ENCODE data around the gene INIP. TPM values are rescaled to one million over a fixed set of nuclear protein-coding genes. Genes with fewer than 3 reads are reported as not detected.

INIP gene
- total and polyA plus RNA-seq, 2 of the 13 experiments (the other 11 are each of a cell fraction or from before 2014, with no cell fraction given) = 13.6 to 28.6 TPM

GRCh38 chr9:112731971-112732370 is 14.1 kb upstream of the INIP start (continued):
- peak in 1 of 2 experiments; percentile 33; a peak in 1 of 4 replicates for TF ChIP-seq HMGXB4 (CRISPR knock-in tag; IDR thresholded peaks at IDR 0.05; ENCODE audit: borderline replicate concordance in 1 of 2, low read depth in 1 of 2)
- TF ChIP-seq HINFP (CRISPR knock-in tag; IDR thresholded peaks at IDR 0.05; ENCODE audit: low read depth) = 0 out of 2 replicates have a peak, but pooled peaks have one; percentile 48
- no peak for TF ChIP-seq SOX13 (IDR thresholded peaks at IDR 0.05)
- TF ChIP-seq SOX13 (CRISPR knock-in tag; conservative IDR thresholded peaks at IDR 0.05 in 1 of 2, IDR thresholded peaks at IDR 0.05 in 1 of 2) = peak in 1 of 2 experiments; percentile 72; a peak in 1 of 4 replicates
- TF ChIP-seq ZNF33A (CRISPR knock-in tag; IDR thresholded peaks at IDR 0.05; ENCODE audit: borderline replicate concordance) = 0 out of 2 replicates have a peak, but pooled peaks have one; percentile 33
- peak; percentile 72; the same call in 1 of the 2 replicates for TF ChIP-seq ZNF331 (CRISPR knock-in tag; IDR thresholded peaks at IDR 0.05)
- TF ChIP-seq SALL2 (CRISPR knock-in tag; IDR thresholded peaks at IDR 0.05) = 0 out of 2 replicates have a peak, but pooled peaks have one; percentile 32
- no peak for TF ChIP-seq SOX6 (IDR thresholded peaks at IDR 0.05)
- TF ChIP-seq SOX6 (CRISPR knock-in tag; IDR thresholded peaks at IDR 0.05) = peak; percentile 24
- peak in 1 of 2 experiments; percentile 55; a peak in 1 of 4 replicates for TF ChIP-seq EP300 (IDR thresholded peaks at IDR 0.05; ENCODE audit: low read depth in 2 of 2, low read length in 2 of 2)
- TF ChIP-seq EP300 (CRISPR knock-in tag; IDR thresholded peaks at IDR 0.05; ENCODE audit: borderline replicate concordance) = no peak; the same call in 1 of the 2 replicates
- TF ChIP-seq TARDBP (CRISPR knock-in tag; IDR thresholded peaks at IDR 0.05) = 0 out of 2 replicates have a peak, but pooled peaks have one; percentile 20
- TF ChIP-seq CEBPG (CRISPR knock-in tag; IDR thresholded peaks at IDR 0.05) = 0 out of 2 replicates have a peak, but pooled peaks have one; percentile 32
